ENCODE results near the gene MYOM3. TPM values are rescaled to one million over a fixed set of nuclear protein-coding genes. Genes with fewer than 3 reads are reported as not detected.

Gene MYOM3
- total and polyA plus RNA-seq, 2 of the 13 experiments (the other 11 are each of a cell fraction or from before 2014, with no cell fraction given): 5.8 to 15.3 TPM

- TF ChIP-seq TFDP2 (CRISPR knock-in tag; IDR thresholded peaks at IDR 0.05) (no peak), ZNF746 (CRISPR knock-in tag; IDR thresholded peaks at IDR 0.05) (no peak), LBX2 (CRISPR knock-in tag; IDR thresholded peaks at IDR 0.05; ENCODE audit: borderline replicate concordance) (no peak), ZNF816 (CRISPR knock-in tag; IDR thresholded peaks at IDR 0.05; ENCODE audit: borderline replicate concordance) (no peak), ZBTB10 (CRISPR knock-in tag; IDR thresholded peaks at IDR 0.05; ENCODE audit: borderline replicate concordance) (peak; percentile 82; the same call in 1 of the 2 replicates), CBX5 (CRISPR knock-in tag; IDR thresholded peaks at IDR 0.05; ENCODE audit: borderline replicate concordance) (0 out of 2 replicates have a peak, but pooled peaks have one; percentile 33), MIXL1 (CRISPR knock-in tag; IDR thresholded peaks at IDR 0.05) (peak; percentile 21; the same call in 1 of the 2 replicates), KMT2A (CRISPR knock-in tag; IDR thresholded peaks at IDR 0.05) (no peak)
These were observed 2.8 kb upstream of the MYOM3 start (continued) for GRCh38 chr1:24114753-24115152.

- FAIRE-seq: no peak
- DNase-seq (ENCODE audit: low spot score): no peak
- in situ Hi-C loops (cut with HindIII; ENCODE audit: extremely low pct_ligation_motif_present, low pct_unique_long_range_greater_than_20kb) (no loop called here), intact Hi-C loops (cut with micrococcal nuclease; ENCODE audit: unreplicated experiment) (loop anchor here (5.0 kb wide), 1 partner anchor 74 kb away; the partner anchor contains the start of gene IFNLR1)
- no peak overlapping the region for H3K4me3 ChIP-seq (replicated peaks in 1 of 3; ENCODE audit: insufficient read depth in 1 of 3, low read depth in 2 of 3, low read length in 3 of 3)
- H3K79me2 ChIP-seq (ENCODE audit: insufficient read depth, low read length): no peaks in the 10 kb centered on the region
- no peaks in the 10 kb centered on the region for H3K9me3 ChIP-seq (ENCODE audit: low read length)
- H3K27me3 ChIP-seq (ENCODE audit: control insufficient read depth in 1 of 2, insufficient read depth in 2 of 2, low read length in 2 of 2): peaks cover 0 to 1% of the 10 kb centered on the region in 2 experiments; a peak in 1 of 5 replicates
- no peaks in the 10 kb centered on the region for H4K20me1 ChIP-seq (ENCODE audit: insufficient read depth, low read length)
- WGBS (ENCODE audit: low lambda C conversion rate): 13% methylated on average over 6 of the region's 6 CpGs
- ChIA-PET CTCF (ENCODE audit: low intra/inter-chr PET ratio, low total read pairs) (interaction anchor here (1.8 kb wide), 1 partner anchor 43 kb away, joined by 13 read pairs; no protein-coding TSS in a partner anchor), POLR2A (no interaction called here)
- peak overlapping the region; percentile 23; the same call in 1 of the 2 replicates for H3K4me2 ChIP-seq (ENCODE audit: low read depth, low read length)
- H3K36me3 ChIP-seq (replicated peaks in 1 of 2; ENCODE audit: control insufficient read depth in 1 of 2, insufficient read depth in 2 of 2, low read length in 2 of 2): no peaks in the 10 kb centered on the region
- ATAC-seq: no peak
- H3K27ac ChIP-seq (ENCODE audit: extremely low read length, insufficient read depth, low read length): no peak overlapping the region
- no peak overlapping the region for H2AFZ ChIP-seq (ENCODE audit: low read length)
- BruUV-seq (replicated peaks): no TSS peak
- no peak overlapping the region for H3K9ac ChIP-seq (ENCODE audit: insufficient read depth, low read depth, low read length)
- H3K4me1 ChIP-seq (ENCODE audit: insufficient read depth, low read length): peaks cover 99% of the 10 kb centered on the region
- TF ChIP-seq ZNF543 (CRISPR knock-in tag; IDR thresholded peaks at IDR 0.05) (0 out of 2 replicates have a peak, but pooled peaks have one; percentile 39), HNF4A (CRISPR knock-in tag; IDR thresholded peaks at IDR 0.05) (no peak), SNAI1 (CRISPR knock-in tag; IDR thresholded peaks at IDR 0.05; ENCODE audit: borderline replicate concordance) (no peak), ZNF781 (CRISPR knock-in tag; IDR thresholded peaks at IDR 0.05; ENCODE audit: borderline replicate concordance, not compliant biosample characterization) (no peak), TCF12 (IDR thresholded peaks at IDR 0.05) (no peak), TCF12 (CRISPR knock-in tag; IDR thresholded peaks at IDR 0.05) (no peak), ZFP36L1 (CRISPR knock-in tag; IDR thresholded peaks at IDR 0.05) (no peak), ZNF281 (CRISPR knock-in tag; IDR thresholded peaks at IDR 0.05; ENCODE audit: borderline replicate concordance) (no peak)
These were observed 1.7 kb upstream of the MYOM3 start for GRCh38 chr1:24113641-24114033.

Measured in HepG2 (cell line).